ENCODE measurements around the gene TENM4. TPM values are rescaled to one million over a fixed set of nuclear protein-coding genes. Genes with fewer than 3 reads are reported as not detected.
A peak's percentile ranks its signal among the peaks of the same experiment; 100 is the strongest.

Gene TENM4
- total and polyA plus RNA-seq, 4 donors: 24.8 to 70.5 (median 38.1) TPM

GRCh38 chr11:79025097-79025496 is 415.7 kb downstream of the TENM4 start:
- no peak for DNase-seq (ENCODE audit: low read depth in 4 of 6, low spot score in 6 of 6)
- Histone ChIP-seq H3K27me3 (ENCODE audit: control insufficient read depth, insufficient read depth, low read length) (no peaks in the 10 kb centered on the region), H3K9me3 (ENCODE audit: control insufficient read depth, insufficient read depth, low read length) (no peaks in the 10 kb centered on the region), H3K4me1 (ENCODE audit: control insufficient read depth, insufficient read depth, low read length) (peaks cover under 1% of the 10 kb centered on the region), H3K4me3 (ENCODE audit: low read depth, low read length) (no peak overlapping the region), H3K36me3 (ENCODE audit: control insufficient read depth, insufficient read depth, low read length) (no peaks in the 10 kb centered on the region), H3K27ac (ENCODE audit: low read depth, low read length) (no peak overlapping the region)
- no CpG with 5 or more reads among the region's 3 CpGs for WGBS (ENCODE audit: insufficient coverage)

- peaks cover 3% of the 10 kb centered on the region for H3K4me1 ChIP-seq (ENCODE audit: control insufficient read depth, insufficient read depth, low read length)
- no peak overlapping the region for H3K4me3 ChIP-seq (ENCODE audit: low read depth, low read length)
- no peaks in the 10 kb centered on the region for H3K9me3 ChIP-seq (ENCODE audit: control insufficient read depth, insufficient read depth, low read length)
- no peaks in the 10 kb centered on the region for H3K27me3 ChIP-seq (ENCODE audit: control insufficient read depth, insufficient read depth, low read length)
- H3K36me3 ChIP-seq (ENCODE audit: control insufficient read depth, insufficient read depth, low read length): no peaks in the 10 kb centered on the region
- no CpG with 5 or more reads among the region's 5 CpGs for WGBS (ENCODE audit: insufficient coverage)
- peak in 1 of 6 donors; percentile 15 for DNase-seq (ENCODE audit: low read depth in 4 of 6, low spot score in 6 of 6)
- H3K27ac ChIP-seq (ENCODE audit: low read depth, low read length): no peak overlapping the region
Observed at GRCh38 chr11:79022265-79022664, 418.6 kb downstream of the TENM4 start.

GRCh38 chr11:79021601-79022000 is 419.2 kb downstream of the TENM4 start:
- H3K4me3 ChIP-seq (ENCODE audit: low read depth, low read length): no peak overlapping the region
- H3K9me3 ChIP-seq (ENCODE audit: control insufficient read depth, insufficient read depth, low read length): no peaks in the 10 kb centered on the region
- no peaks in the 10 kb centered on the region for H3K36me3 ChIP-seq (ENCODE audit: control insufficient read depth, insufficient read depth, low read length)
- H3K27ac ChIP-seq (ENCODE audit: low read depth, low read length): no peak overlapping the region
- 100% methylated on average over 1 of the region's 1 CpG for WGBS (ENCODE audit: insufficient coverage)
- DNase-seq (ENCODE audit: low read depth in 4 of 6, low spot score in 6 of 6): no peak
- no peaks in the 10 kb centered on the region for H3K27me3 ChIP-seq (ENCODE audit: control insufficient read depth, insufficient read depth, low read length)
- H3K4me1 ChIP-seq (ENCODE audit: control insufficient read depth, insufficient read depth, low read length): peaks cover 3% of the 10 kb centered on the region

- H3K4me1 ChIP-seq (ENCODE audit: control insufficient read depth, insufficient read depth, low read length): peaks cover 3% of the 10 kb centered on the region
- 33% methylated on average over 1 of the region's 4 CpGs for WGBS (ENCODE audit: insufficient coverage)
- no peak overlapping the region for H3K27ac ChIP-seq (ENCODE audit: low read depth, low read length)
- H3K4me3 ChIP-seq (ENCODE audit: low read depth, low read length): no peak overlapping the region
- DNase-seq (ENCODE audit: low read depth in 4 of 6, low spot score in 6 of 6): peak in 2 of 6 donors; percentile 37 to 57
- no peaks in the 10 kb centered on the region for H3K27me3 ChIP-seq (ENCODE audit: control insufficient read depth, insufficient read depth, low read length)
- H3K36me3 ChIP-seq (ENCODE audit: control insufficient read depth, insufficient read depth, low read length): no peaks in the 10 kb centered on the region
- H3K9me3 ChIP-seq (ENCODE audit: control insufficient read depth, insufficient read depth, low read length): no peaks in the 10 kb centered on the region
Observed at GRCh38 chr11:79019975-79020374, 420.9 kb downstream of the TENM4 start.

GRCh38 chr11:79019277-79019676 is 421.6 kb downstream of the TENM4 start:
- H3K9me3 ChIP-seq (ENCODE audit: control insufficient read depth, insufficient read depth, low read length): no peaks in the 10 kb centered on the region
- peaks cover 3% of the 10 kb centered on the region for H3K4me1 ChIP-seq (ENCODE audit: control insufficient read depth, insufficient read depth, low read length)
- DNase-seq (ENCODE audit: low read depth in 4 of 6, low spot score in 6 of 6): no peak
- no peaks in the 10 kb centered on the region for H3K36me3 ChIP-seq (ENCODE audit: control insufficient read depth, insufficient read depth, low read length)
- no peak overlapping the region for H3K4me3 ChIP-seq (ENCODE audit: low read depth, low read length)
- no peaks in the 10 kb centered on the region for H3K27me3 ChIP-seq (ENCODE audit: control insufficient read depth, insufficient read depth, low read length)
- H3K27ac ChIP-seq (ENCODE audit: low read depth, low read length): no peak overlapping the region

- H3K4me1 ChIP-seq (ENCODE audit: control insufficient read depth, insufficient read depth, low read length): peaks cover 3% of the 10 kb centered on the region
- no peaks in the 10 kb centered on the region for H3K9me3 ChIP-seq (ENCODE audit: control insufficient read depth, insufficient read depth, low read length)
- no peak for DNase-seq (ENCODE audit: low read depth in 4 of 6, low spot score in 6 of 6)
- H3K27ac ChIP-seq (ENCODE audit: low read depth, low read length): no peak overlapping the region
- no peaks in the 10 kb centered on the region for H3K27me3 ChIP-seq (ENCODE audit: control insufficient read depth, insufficient read depth, low read length)
- no peaks in the 10 kb centered on the region for H3K36me3 ChIP-seq (ENCODE audit: control insufficient read depth, insufficient read depth, low read length)
- no peak overlapping the region for H3K4me3 ChIP-seq (ENCODE audit: low read depth, low read length)
- 100% methylated on average over 1 of the region's 3 CpGs for WGBS (ENCODE audit: insufficient coverage)
Observed at GRCh38 chr11:79018371-79018849, 422.4 kb downstream of the TENM4 start.

- no peaks in the 10 kb centered on the region for H3K27me3 ChIP-seq (ENCODE audit: control insufficient read depth, insufficient read depth, low read length)
Observed at GRCh38 chr11:79017811-79018210, 423.0 kb downstream of the TENM4 start.

GRCh38 chr11:79013509-79013908 is 427.3 kb downstream of the TENM4 start:
- Histone ChIP-seq H3K27ac (ENCODE audit: low read depth, low read length) (no peak overlapping the region), H3K4me3 (ENCODE audit: low read depth, low read length) (no peak overlapping the region), H3K9me3 (ENCODE audit: control insufficient read depth, insufficient read depth, low read length) (no peaks in the 10 kb centered on the region), H3K27me3 (ENCODE audit: control insufficient read depth, insufficient read depth, low read length) (no peaks in the 10 kb centered on the region), H3K36me3 (ENCODE audit: control insufficient read depth, insufficient read depth, low read length) (no peaks in the 10 kb centered on the region), H3K4me1 (ENCODE audit: control insufficient read depth, insufficient read depth, low read length) (no peaks in the 10 kb centered on the region)
- 100% methylated on average over 3 of the region's 3 CpGs for whole genome bisulfite sequencing (ENCODE audit: insufficient coverage)
- no peak for DNase-seq (ENCODE audit: low read depth in 4 of 6, low spot score in 6 of 6)

More at GRCh38 chr11:79017811-79018210, 423.0 kb downstream of the TENM4 start:
- Histone ChIP-seq H3K36me3 (ENCODE audit: control insufficient read depth, insufficient read depth, low read length) (no peaks in the 10 kb centered on the region), H3K27ac (ENCODE audit: low read depth, low read length) (no peak overlapping the region), H3K9me3 (ENCODE audit: control insufficient read depth, insufficient read depth, low read length) (no peaks in the 10 kb centered on the region), H3K4me3 (ENCODE audit: low read depth, low read length) (no peak overlapping the region), H3K4me1 (ENCODE audit: control insufficient read depth, insufficient read depth, low read length) (peaks cover 3% of the 10 kb centered on the region)
- DNase-seq (ENCODE audit: low read depth in 4 of 6, low spot score in 6 of 6): no peak

- Histone ChIP-seq H3K36me3 (ENCODE audit: control insufficient read depth, insufficient read depth, low read length) (no peaks in the 10 kb centered on the region), H3K27ac (ENCODE audit: low read depth, low read length) (no peak overlapping the region), H3K27me3 (ENCODE audit: control insufficient read depth, insufficient read depth, low read length) (no peaks in the 10 kb centered on the region), H3K4me3 (ENCODE audit: low read depth, low read length) (no peak overlapping the region), H3K4me1 (ENCODE audit: control insufficient read depth, insufficient read depth, low read length) (peaks cover 10% of the 10 kb centered on the region), H3K9me3 (ENCODE audit: control insufficient read depth, insufficient read depth, low read length) (no peaks in the 10 kb centered on the region)
- DNase-seq (ENCODE audit: low read depth in 4 of 6, low spot score in 6 of 6): no peak
- 89% methylated on average over 2 of the region's 3 CpGs for WGBS (ENCODE audit: insufficient coverage)
Observed at GRCh38 chr11:79011357-79011756, 429.5 kb downstream of the TENM4 start.

- WGBS (ENCODE audit: insufficient coverage): 42% methylated on average over 12 of the region's 13 CpGs
- peaks cover 10% of the 10 kb centered on the region for H3K4me1 ChIP-seq (ENCODE audit: control insufficient read depth, insufficient read depth, low read length)
- no peak overlapping the region for H3K27ac ChIP-seq (ENCODE audit: low read depth, low read length)
- no peak overlapping the region for H3K4me3 ChIP-seq (ENCODE audit: low read depth, low read length)
- peak in 3 of 6 donors; percentile 31 to 70 (median 43) for DNase-seq (ENCODE audit: low read depth in 4 of 6, low spot score in 6 of 6)
- peaks cover 8% of the 10 kb centered on the region for H3K9me3 ChIP-seq (ENCODE audit: control insufficient read depth, insufficient read depth, low read length)
- H3K27me3 ChIP-seq (ENCODE audit: control insufficient read depth, insufficient read depth, low read length): no peaks in the 10 kb centered on the region
- H3K36me3 ChIP-seq (ENCODE audit: control insufficient read depth, insufficient read depth, low read length): no peaks in the 10 kb centered on the region
Observed at GRCh38 chr11:79007771-79008402, 432.9 kb downstream of the TENM4 start.
